Measurements from ENCODE around the gene PKHD1.

DNA sequence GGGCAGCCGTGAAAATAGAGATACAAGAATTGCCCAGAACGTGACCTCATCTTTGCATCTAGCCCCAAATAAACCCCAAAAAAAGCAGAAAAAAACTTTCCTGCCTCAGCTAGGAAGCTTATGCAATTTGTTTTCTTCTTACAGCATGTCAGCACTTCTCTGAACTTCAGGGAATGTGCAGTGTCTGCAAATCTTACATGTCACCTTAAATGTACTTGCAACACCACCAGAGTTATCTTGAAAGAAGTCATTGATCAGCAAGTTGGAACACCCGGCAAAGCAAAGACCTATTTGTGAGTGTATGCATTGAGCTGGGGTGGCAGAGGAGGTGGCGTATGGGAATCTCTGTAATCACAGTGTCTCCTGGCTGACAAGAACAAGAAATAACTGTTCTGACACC is 123.4 kb downstream of the PKHD1 start:
- TF ChIP-seq POLR2A (IDR thresholded peaks at IDR 0.05), result no peak
- no peak for TF ChIP-seq CTCF (IDR thresholded peaks at IDR 0.05)
- TF ChIP-seq EP300 (IDR thresholded peaks at IDR 0.05), result no peak
